DMS114 treated with DMSO at 0.1 percent for 48 hours (cell line): ENCODE measurements around the gene RASL12.
"Not testable (repeated sequence)": the region's sequence is repeated elsewhere in the genome, so short reads cannot be mapped to it uniquely, and the experiment has no call there.

Source experiments
- DNase-seq: peaks from one replicate; lab custom pipeline; 2025; ENCODE audit not compliant: unreplicated experiment; lab: John Stamatoyannopoulos, UW

Gene RASL12

GRCh38 chr15:65028921-65029735 is 38.7 kb downstream of the RASL12 start, which contains the start of gene MTFMT:
Gene MTFMT, minus strand, starts transcription at chr15:65029639. Its CDS starts 26 bp downstream, at chr15:65029613.
- DNase-seq: peak; percentile 76

- no peak for DNase-seq
These were observed 39.5 kb downstream of the RASL12 start for GRCh38 chr15:65028338-65028737.

GRCh38 chr15:65027593-65027992 is 40.2 kb downstream of the RASL12 start:
- no peak for DNase-seq

GRCh38 chr15:65026756-65027155 is 41.0 kb downstream of the RASL12 start:
- no peak for DNase-seq

- no peak for DNase-seq
These were observed 46.3 kb downstream of the RASL12 start for GRCh38 chr15:65021488-65021887.

GRCh38 chr15:65020419-65020818 is 47.4 kb downstream of the RASL12 start:
- no peak for DNase-seq

GRCh38 chr15:65011198-65011597 is 56.6 kb downstream of the RASL12 start:
- DNase-seq: not testable (repeated sequence)

- no peak for DNase-seq
These were observed 58.8 kb downstream of the RASL12 start for GRCh38 chr15:65008983-65009382.

GRCh38 chr15:65006876-65007275 is 60.9 kb downstream of the RASL12 start:
- DNase-seq: no peak

- DNase-seq: no peak
These were observed 62.8 kb downstream of the RASL12 start for GRCh38 chr15:65004993-65005392.
